H9 (cell line): Measurements from ENCODE around the gene ARPC5. TPM values are rescaled to one million over a fixed set of nuclear protein-coding genes. Genes with fewer than 3 reads are reported as not detected.

Source experiments
- DNase-seq: peaks from one replicate; pipeline ENCODE4 v3.0.0-alpha.2; 2017
- H2AFZ ChIP-seq: one replicate; pipeline ENCODE4 v1.6.1; 2013; ENCODE audit warnings: mild to moderate bottlenecking, low read length, control low read depth, moderate library complexity
- H2AK5ac ChIP-seq: 2 replicates; pipeline ENCODE4 v1.6.1; 2013; ENCODE audit warnings: low read length, control low read depth, mixed read lengths; ENCODE audit not compliant: insufficient read length
- H2BK120ac ChIP-seq: one replicate; pipeline ENCODE4 v1.6.1; 2013; ENCODE audit warnings: low read depth, mild to moderate bottlenecking, low read length, control low read depth, inconsistent platforms; ENCODE audit not compliant: poor library complexity, severe bottlenecking
- H2BK12ac ChIP-seq: 2 replicates; pipeline ENCODE4 v1.6.1; 2013; ENCODE audit warnings: low read length, control low read depth, mixed read lengths, low read depth; ENCODE audit not compliant: insufficient read length
- H2BK15ac ChIP-seq: 2 replicates; pipeline ENCODE4 v1.6.1; 2013; ENCODE audit warnings: low read depth, low read length, control low read depth
- H2BK20ac ChIP-seq: one replicate; pipeline ENCODE4 v1.6.1; 2013; ENCODE audit warnings: low read depth, mild to moderate bottlenecking, low read length, control low read depth, inconsistent platforms; ENCODE audit not compliant: poor library complexity, severe bottlenecking
- H2BK5ac ChIP-seq: 2 replicates; pipeline ENCODE4 v1.6.1; 2013; ENCODE audit warnings: low read length, control low read depth, mixed read lengths; ENCODE audit not compliant: insufficient read length
- H3K14ac ChIP-seq: 2 replicates; pipeline ENCODE4 v1.6.1; 2013; ENCODE audit warnings: low read length, control low read depth; ENCODE audit not compliant: insufficient read depth
- H3K18ac ChIP-seq: 2 replicates; pipeline ENCODE4 v1.6.1; 2013; ENCODE audit warnings: low read depth, mild to moderate bottlenecking, mixed read lengths, low read length, control low read depth; ENCODE audit not compliant: insufficient read length
- H3K23ac ChIP-seq: 2 replicates; pipeline ENCODE4 v1.6.1; 2013; ENCODE audit warnings: low read length, control low read depth, mixed read lengths, low read depth; ENCODE audit not compliant: insufficient read length
- H3K23me2 ChIP-seq: 2 replicates; pipeline ENCODE4 v1.6.1; 2013; ENCODE audit warnings: low read depth, mild to moderate bottlenecking, mixed read lengths, low read length, control low read depth; ENCODE audit not compliant: insufficient read length, poor library complexity, severe bottlenecking
- H3K27ac ChIP-seq: 2 replicates; pipeline ENCODE4 v1.5.1; 2013; ENCODE audit warnings: low read length, control low read depth, mixed read lengths, low read depth; ENCODE audit not compliant: insufficient read length
- H3K27me3 ChIP-seq: 2 replicates; pipeline ENCODE4 v1.6.1; 2013; ENCODE audit warnings: low read length, control low read depth, inconsistent platforms; ENCODE audit not compliant: insufficient read depth
- H3K4ac ChIP-seq: 2 replicates; pipeline ENCODE4 v1.6.1; 2013; ENCODE audit warnings: low read depth, mild to moderate bottlenecking, control low read depth, inconsistent platforms, low read length, moderate library complexity
- H3K4me1 ChIP-seq: 2 replicates; pipeline ENCODE4 v1.6.1; 2013; ENCODE audit warnings: low read length, control low read depth, inconsistent platforms; ENCODE audit not compliant: insufficient read depth
- H3K4me2 ChIP-seq: 2 replicates; pipeline ENCODE4 v1.6.1; 2013; ENCODE audit warnings: low read length, control low read depth, mixed read lengths; ENCODE audit not compliant: insufficient read length, insufficient read depth
- H3K56ac ChIP-seq: 2 replicates; pipeline ENCODE4 v1.6.1; 2013; ENCODE audit warnings: low read depth, mild to moderate bottlenecking, mixed read lengths, low read length, control low read depth; ENCODE audit not compliant: insufficient read length
- H3K79me1 ChIP-seq: 2 replicates; pipeline ENCODE4 v1.6.1; 2013; ENCODE audit warnings: low read depth, mild to moderate bottlenecking, moderate library complexity, low read length, control low read depth, inconsistent platforms; ENCODE audit not compliant: insufficient read depth, poor library complexity, severe bottlenecking
- H3K79me2 ChIP-seq: 2 replicates; pipeline ENCODE4 v1.6.1; 2013; ENCODE audit warnings: low read length, control low read depth, inconsistent platforms; ENCODE audit not compliant: insufficient read depth
- H3K9ac ChIP-seq: 2 replicates; pipeline ENCODE4 v1.6.1; 2013; ENCODE audit warnings: low read length, control low read depth, mixed read lengths; ENCODE audit not compliant: insufficient read length; ENCODE audit errors: extremely low read depth
- H3K9me3 ChIP-seq: one replicate; pipeline ENCODE4 v1.6.1; 2013; ENCODE audit warnings: low read depth, low read length, inconsistent platforms; ENCODE audit not compliant: control insufficient read depth
- H3T11ph ChIP-seq: one replicate; pipeline ENCODE4 v1.6.1; 2013; ENCODE audit warnings: mild to moderate bottlenecking, low read length, control low read depth, inconsistent platforms
- H4K20me1 ChIP-seq: one replicate; pipeline ENCODE4 v1.6.1; 2013; ENCODE audit not compliant: control insufficient read depth, insufficient read length, insufficient read depth
- H4K5ac ChIP-seq: 2 replicates; pipeline ENCODE4 v1.6.1; 2013; ENCODE audit warnings: low read depth, mild to moderate bottlenecking, mixed read lengths, low read length, control low read depth; ENCODE audit not compliant: insufficient read length
- H4K8ac ChIP-seq: replicated peaks from 2 replicates; pipeline ENCODE4 v1.6.1; 2013; ENCODE audit warnings: low read length, control low read depth, mixed read lengths, low read depth; ENCODE audit not compliant: insufficient read length
- H4K91ac ChIP-seq: 2 replicates; pipeline ENCODE4 v1.6.1; 2013; ENCODE audit warnings: low read depth, mild to moderate bottlenecking, moderate library complexity, mixed read lengths, low read length, control low read depth; ENCODE audit not compliant: insufficient read length
- H3K27ac Mint-ChIP-seq, 3 experiments: 2 replicates in 2 of 3; 3 replicates in 1 of 3; pipeline ENCODE4 v1.8.0; 2020 to 2021; ENCODE audit warnings: mixed read lengths in 3 of 3, mild to moderate bottlenecking in 1 of 3, moderate library complexity in 1 of 3
- H3K27me3 Mint-ChIP-seq: 2 replicates; pipeline ENCODE4 v1.8.0; 2021; ENCODE audit warnings: low read depth, mild to moderate bottlenecking, moderate library complexity, mixed read lengths
- H3K36me3 Mint-ChIP-seq, 3 experiments: 2 replicates in 2 of 3; 3 replicates in 1 of 3; pipeline ENCODE4 v1.8.0; 2020 to 2021; ENCODE audit warnings: low read depth in 3 of 3, mixed read lengths in 3 of 3; ENCODE audit not compliant: insufficient read depth in 1 of 3
- H3K4me1 Mint-ChIP-seq, 2 experiments: 2 replicates each; pipeline ENCODE4 v1.8.0; 2020; ENCODE audit warnings: mixed read lengths in 2 of 2
- H3K4me3 Mint-ChIP-seq, 2 experiments: 2 replicates in 1 of 2; 3 replicates in 1 of 2; pipeline ENCODE4 v1.8.0; 2020 to 2021; ENCODE audit warnings: mild to moderate bottlenecking in 2 of 2, mixed read lengths in 2 of 2, moderate library complexity in 1 of 2
- H3K9me3 Mint-ChIP-seq, 2 experiments: 2 replicates in 1 of 2; 3 replicates in 1 of 2; pipeline ENCODE4 v1.8.0; 2020; ENCODE audit warnings: mild to moderate bottlenecking in 2 of 2, mixed read lengths in 2 of 2, moderate library complexity in 1 of 2
- CTCF ChIP-seq: fragments of 200-600 bp; sonication (generic); conservative IDR thresholded peaks from 3 replicates; pipeline ENCODE4 v1.8.0; 2021; ENCODE audit warnings: antibody characterized with exemption, mild to moderate bottlenecking
- WGBS: extraction: QIAGEN DNeasy Blood & Tissue Kit; methylation state at CpG from one replicate; pipeline ENCODE4 v1.1.7; 2013; ENCODE audit warnings: missing lambda C conversion rate, low lambda C conversion rate, mixed read lengths; ENCODE audit not compliant: insufficient read length; ENCODE audit errors: extremely low coverage; 5-methylcytosine and 5-hydroxymethylcytosine counted together
- total RNA-seq: library from RNA; stranded (reverse); gene quantifications from 2 replicates; pipeline ENCODE4 v1.2.1, GENCODE V29; 2021

ARPC5 gene
- total RNA-seq, 1 experiment from 2014 or later: 67.7 TPM

GRCh38 chr1:183592733-183593132, 42.9 kb downstream of the ARPC5 start:
- Histone ChIP-seq H2BK20ac (no peak overlapping the region), H3K27me3 (no peaks in the 10 kb centered on the region), H4K91ac (no peak overlapping the region), H3K79me1 (no peaks in the 10 kb centered on the region), H2BK12ac (no peak overlapping the region), H3K79me2 (no peaks in the 10 kb centered on the region), H3K14ac (no peak overlapping the region), H4K5ac (no peak overlapping the region), H2BK5ac (no peak overlapping the region), H2BK15ac (no peak overlapping the region), H3K9ac (no peak overlapping the region), H3K4ac (no peak overlapping the region), H3K9me3 (no peaks in the 10 kb centered on the region), H3K4me2 (no peak overlapping the region), H3K4me1 (peaks cover 4% of the 10 kb centered on the region; the same call in 1 of the 2 replicates), H3K56ac (no peak overlapping the region), H2AFZ (no peak overlapping the region), H3K18ac (no peak overlapping the region), H3K23ac (no peak overlapping the region), H2AK5ac (no peak overlapping the region), H3K23me2 (no peaks in the 10 kb centered on the region), H4K20me1 (no peaks in the 10 kb centered on the region), H3K27ac (no peak overlapping the region), H3T11ph (no peak overlapping the region), H2BK120ac (no peak overlapping the region), H4K8ac (no peak overlapping the region)
- no peak for TF ChIP-seq CTCF
- DNase-seq: no peak
- no peak overlapping the region for H3K4me3 Mint-ChIP-seq
- no peaks in the 10 kb centered on the region for H3K9me3 Mint-ChIP-seq
- no peaks in the 10 kb centered on the region for H3K36me3 Mint-ChIP-seq
- WGBS: no CpG with 5 or more reads among the region's 7 CpGs
- H3K27me3 Mint-ChIP-seq: no peaks in the 10 kb centered on the region
- H3K27ac Mint-ChIP-seq: no peak overlapping the region
- H3K4me1 Mint-ChIP-seq: peaks cover 28 to 31% of the 10 kb centered on the region in 2 experiments
